ENCODE data around the gene PSMB9.

GRCh38 chr6:32814145-32814544, 39.8 kb upstream of the PSMB9 start:
- TF ChIP-seq, protein P1, sequence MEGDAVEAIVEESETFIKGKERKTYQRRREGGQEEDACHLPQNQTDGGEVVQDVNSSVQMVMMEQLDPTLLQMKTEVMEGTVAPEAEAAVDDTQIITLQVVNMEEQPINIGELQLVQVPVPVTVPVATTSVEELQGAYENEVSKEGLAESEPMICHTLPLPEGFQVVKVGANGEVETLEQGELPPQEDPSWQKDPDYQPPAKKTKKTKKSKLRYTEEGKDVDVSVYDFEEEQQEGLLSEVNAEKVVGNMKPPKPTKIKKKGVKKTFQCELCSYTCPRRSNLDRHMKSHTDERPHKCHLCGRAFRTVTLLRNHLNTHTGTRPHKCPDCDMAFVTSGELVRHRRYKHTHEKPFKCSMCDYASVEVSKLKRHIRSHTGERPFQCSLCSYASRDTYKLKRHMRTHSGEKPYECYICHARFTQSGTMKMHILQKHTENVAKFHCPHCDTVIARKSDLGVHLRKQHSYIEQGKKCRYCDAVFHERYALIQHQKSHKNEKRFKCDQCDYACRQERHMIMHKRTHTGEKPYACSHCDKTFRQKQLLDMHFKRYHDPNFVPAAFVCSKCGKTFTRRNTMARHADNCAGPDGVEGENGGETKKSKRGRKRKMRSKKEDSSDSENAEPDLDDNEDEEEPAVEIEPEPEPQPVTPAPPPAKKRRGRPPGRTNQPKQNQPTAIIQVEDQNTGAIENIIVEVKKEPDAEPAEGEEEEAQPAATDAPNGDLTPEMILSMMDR (IDR thresholded peaks at IDR 0.05 in 4 of 5, conservative IDR thresholded peaks at IDR 0.05 in 1 of 5), result no peak
- TF ChIP-seq POLR2A (IDR thresholded peaks at IDR 0.05), result no peak
